ENCODE measurements around the gene EPN2. TPM values are rescaled to one million over a fixed set of nuclear protein-coding genes. Genes with fewer than 3 reads are reported as not detected.

The EPN2 gene
- total RNA-seq, 2 experiments from 2014 or later, result 11.9 to 12.3 TPM

GRCh38 chr17:19321481-19322128, 84.4 kb downstream of the EPN2 start:
- no peak for ATAC-seq (ENCODE audit: poor library complexity)

DNA sequence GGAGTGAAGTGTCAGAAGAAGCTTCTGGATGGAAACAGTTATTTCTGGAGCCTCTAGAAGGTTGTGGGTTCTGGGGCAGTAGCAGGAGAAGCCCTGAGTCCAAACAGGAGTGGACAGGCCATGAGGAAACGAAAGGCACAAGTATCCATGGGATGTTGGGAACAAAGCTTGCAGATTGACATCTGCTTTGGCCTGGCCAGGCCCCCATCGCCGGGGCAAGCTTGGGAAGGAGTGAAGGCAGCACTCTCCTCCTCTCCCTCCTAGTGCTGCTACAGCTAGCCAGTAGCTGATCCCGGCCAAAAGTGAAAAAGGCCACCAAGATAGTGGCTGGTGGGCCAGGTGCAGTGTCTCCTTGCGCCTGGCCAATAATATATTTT, 85.0 kb downstream of the EPN2 start:
- CTCF ChIA-PET, result no interaction called here

More at GRCh38 chr17:19321481-19322128, 84.4 kb downstream of the EPN2 start:
- peaks cover 3 to 7% of the 10 kb centered on the region in 2 experiments for H3K9me3 ChIP-seq (ENCODE audit: control insufficient read depth in 1 of 2, insufficient read depth in 1 of 2, low read length in 2 of 2)
- no peaks in the 10 kb centered on the region for H3K36me3 ChIP-seq (ENCODE audit: insufficient read depth, low read length)
- CTCF ChIA-PET, result no interaction called here
- POLR2A ChIA-PET, result no interaction called here
- no peak overlapping the region for H3K4me3 ChIP-seq (ENCODE audit: low read length)
- H3K4me1 Mint-ChIP-seq (ENCODE audit: low read depth), result no peaks in the 10 kb centered on the region
- H3K27me3 ChIP-seq (ENCODE audit: control insufficient read depth in 1 of 2, insufficient read depth in 2 of 2, low read length in 2 of 2), result no peaks in the 10 kb centered on the region
- H3K27ac Mint-ChIP-seq, result no peak overlapping the region
- H3K36me3 Mint-ChIP-seq (ENCODE audit: low read depth), result no peaks in the 10 kb centered on the region
- H3K4me1 ChIP-seq (ENCODE audit: insufficient read depth, low read length), result no peaks in the 10 kb centered on the region
- TF ChIP-seq CTCF (IDR thresholded peaks at IDR 0.05), result no peak
- no peak overlapping the region for H3K27ac ChIP-seq (ENCODE audit: low read depth in 1 of 2, low read length in 2 of 2)
- H3K4me3 Mint-ChIP-seq, result no peak overlapping the region
- H3K27me3 Mint-ChIP-seq, result peaks cover 19% of the 10 kb centered on the region
- no peaks in the 10 kb centered on the region for H3K9me3 Mint-ChIP-seq
- intact Hi-C loops (cut with DNase I, micrococcal nuclease), result no loop called here
- DNase-seq, result peak in 1 of 14 experiments; percentile 24

DNA sequence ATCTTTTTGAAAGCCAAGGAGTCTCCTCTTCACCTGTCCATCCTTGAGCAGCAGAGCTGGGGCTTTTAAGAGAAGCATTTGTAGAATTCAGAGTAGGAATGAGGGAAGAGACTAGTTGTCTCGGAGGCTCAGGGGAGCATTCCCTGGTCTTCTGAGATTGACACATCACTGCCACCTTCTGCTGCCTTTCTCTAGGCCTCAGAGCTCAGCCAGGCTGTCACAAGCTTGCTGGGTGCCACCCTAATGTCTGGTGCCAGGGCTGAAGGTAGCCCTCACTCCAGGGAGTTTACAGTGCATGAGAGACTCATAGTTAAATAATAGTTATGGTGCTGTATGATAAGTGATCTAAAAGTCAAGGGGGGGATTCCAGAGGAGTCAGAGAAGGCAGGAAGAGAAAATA, 85.7 kb downstream of the EPN2 start:
- Histone ChIP-seq H3K4me1 (ENCODE audit: insufficient read depth, low read length) (no peaks in the 10 kb centered on the region), H3K4me3 (ENCODE audit: low read length) (no peak overlapping the region), H3K36me3 (ENCODE audit: insufficient read depth, low read length) (no peaks in the 10 kb centered on the region), H3K27ac (ENCODE audit: low read depth in 1 of 2, low read length in 2 of 2) (no peak overlapping the region), H3K27me3 (ENCODE audit: control insufficient read depth in 1 of 2, insufficient read depth in 2 of 2, low read length in 2 of 2) (no peaks in the 10 kb centered on the region), H3K9me3 (ENCODE audit: control insufficient read depth in 1 of 2, insufficient read depth in 1 of 2, low read length in 2 of 2) (peaks cover 3 to 7% of the 10 kb centered on the region in 2 experiments)
- ATAC-seq (ENCODE audit: poor library complexity) (no peak), DNase-seq (no peak)
- Mint-ChIP-seq H3K36me3 (ENCODE audit: low read depth) (no peaks in the 10 kb centered on the region), H3K27ac (no peak overlapping the region), H3K27me3 (peaks cover 15% of the 10 kb centered on the region), H3K9me3 (no peaks in the 10 kb centered on the region), H3K4me1 (ENCODE audit: low read depth) (no peaks in the 10 kb centered on the region), H3K4me3 (no peak overlapping the region)
- ChIA-PET CTCF (interaction anchor here (0.7 kb wide), 1 partner anchor 151 kb away, joined by 3 read pairs; no protein-coding TSS in a partner anchor), POLR2A (no interaction called here)
- intact Hi-C loops (cut with DNase I, micrococcal nuclease), result no loop called here
- no peak for TF ChIP-seq CTCF (IDR thresholded peaks at IDR 0.05)

More for the DNA sequence above, 85.0 kb downstream of the EPN2 start:
- no peak overlapping the region for H3K27ac Mint-ChIP-seq
- no peak for TF ChIP-seq CTCF (IDR thresholded peaks at IDR 0.05)
- H3K9me3 Mint-ChIP-seq, result no peaks in the 10 kb centered on the region
- H3K36me3 Mint-ChIP-seq (ENCODE audit: low read depth), result no peaks in the 10 kb centered on the region
- no peaks in the 10 kb centered on the region for H3K4me1 Mint-ChIP-seq (ENCODE audit: low read depth)
- Histone ChIP-seq H3K4me1 (ENCODE audit: insufficient read depth, low read length) (no peaks in the 10 kb centered on the region), H3K36me3 (ENCODE audit: insufficient read depth, low read length) (no peaks in the 10 kb centered on the region), H3K4me3 (ENCODE audit: low read length) (no peak overlapping the region), H3K27ac (ENCODE audit: low read depth in 1 of 2, low read length in 2 of 2) (no peak overlapping the region), H3K9me3 (ENCODE audit: control insufficient read depth in 1 of 2, insufficient read depth in 1 of 2, low read length in 2 of 2) (peaks cover 3 to 7% of the 10 kb centered on the region in 2 experiments), H3K27me3 (ENCODE audit: control insufficient read depth in 1 of 2, insufficient read depth in 2 of 2, low read length in 2 of 2) (no peaks in the 10 kb centered on the region)
- POLR2A ChIA-PET, result no interaction called here
- no peak overlapping the region for H3K4me3 Mint-ChIP-seq
- peaks cover 19% of the 10 kb centered on the region for H3K27me3 Mint-ChIP-seq
- DNase-seq (peak in 1 of 14 experiments; percentile 7), ATAC-seq (ENCODE audit: poor library complexity) (no peak)
- intact Hi-C loops (cut with DNase I, micrococcal nuclease), result no loop called here
